Natural killer cell (primary cell): ENCODE data around the gene DSCAML1. TPM values are rescaled to one million over a fixed set of nuclear protein-coding genes. Genes with fewer than 3 reads are reported as not detected.

Experiments used
- ATAC-seq, 3 donors: fragments of 150-1000 bp in 2 of 3; fragments of 200-7000 bp in 1 of 3; cut with Tn5 transposase; 1 replicate in 1 of 3; 2 replicates in 2 of 3; pipeline ENCODE4 v1.10.0; 2021; ENCODE audit warnings: mild to moderate bottlenecking in 2 of 3, moderate library complexity in 2 of 3
- DNase-seq, 2 donors: peaks; one replicate each; pipeline versions ENCODE4 v3.0.0 to v3.0.0-alpha.2; 2013 to 2021; ENCODE audit warnings: mixed read lengths in 1 of 2
- H3K27ac ChIP-seq: one replicate; pipeline ENCODE4 v1.5.1; 2013; ENCODE audit warnings: mild to moderate bottlenecking, low read length
- H3K27me3 ChIP-seq: one replicate; pipeline ENCODE4 v1.6.1; 2013; ENCODE audit warnings: low read length; ENCODE audit not compliant: control insufficient read depth, insufficient read depth
- H3K36me3 ChIP-seq: one replicate; pipeline ENCODE4 v1.6.1; 2013; ENCODE audit warnings: low read length; ENCODE audit not compliant: control insufficient read depth, insufficient read depth
- H3K4me1 ChIP-seq: one replicate; pipeline ENCODE4 v1.6.1; 2013; ENCODE audit warnings: low read length; ENCODE audit not compliant: control insufficient read depth, insufficient read depth
- H3K4me3 ChIP-seq: one replicate; pipeline ENCODE4 v1.5.1; 2013; ENCODE audit warnings: low read length
- H3K9me3 ChIP-seq: one replicate; pipeline ENCODE4 v1.6.1; 2013; ENCODE audit warnings: low read length; ENCODE audit not compliant: control insufficient read depth, insufficient read depth
- H3K27ac Mint-ChIP-seq, 2 donors: one replicate each; pipeline ENCODE4 v1.8.0; 2022; ENCODE audit warnings: mild to moderate bottlenecking in 2 of 2, mixed read lengths in 2 of 2, moderate library complexity in 1 of 2
- H3K27me3 Mint-ChIP-seq, 2 donors: one replicate each; pipeline ENCODE4 v1.8.0; 2022; ENCODE audit warnings: low read depth in 2 of 2, mixed read lengths in 2 of 2
- H3K36me3 Mint-ChIP-seq: one replicate; pipeline ENCODE4 v1.8.0; 2022; ENCODE audit warnings: mixed read lengths
- H3K4me1 Mint-ChIP-seq, 2 donors: one replicate each; pipeline ENCODE4 v1.8.0; 2022; ENCODE audit warnings: mixed read lengths in 2 of 2
- H3K4me3 Mint-ChIP-seq: one replicate; pipeline ENCODE4 v1.8.0; 2022; ENCODE audit warnings: mild to moderate bottlenecking, moderate library complexity, mixed read lengths
- H3K9me3 Mint-ChIP-seq, 2 donors: one replicate each; pipeline ENCODE4 v1.8.0; 2022; ENCODE audit warnings: mixed read lengths in 2 of 2
- WGBS: methylation state at CpG from one replicate; pipeline ENCODE4 v1.1.7; 2013; ENCODE audit warnings: missing lambda C conversion rate; ENCODE audit not compliant: insufficient coverage; 5-methylcytosine and 5-hydroxymethylcytosine counted together
- intact Hi-C: fragments of 100-400 bp; cut with micrococcal nuclease; formaldehyde crosslinking; loops from one replicate; pipeline ENCODE4 v1.14.2; 2022
- total RNA-seq, 4 donors: library from RNA; stranded (reverse); fragments of 120-200 nt in 1 of 4; gene quantifications; one replicate each; pipeline versions ENCODE4 v1.2.3 to v1.2.4, GENCODE V29; 2013 to 2022
- TF ChIP-seq, protein P1 (sequence below): fragments of 200-600 bp; IDR thresholded peaks from one replicate; pipeline ENCODE4 v1.8.0; 2022; ENCODE audit warnings: antibody characterized with exemption

The DSCAML1 gene
- total RNA-seq, 3 donors from 2014 or later (not counting 1 experiment from before 2014, with no cell fraction given) = 0.66 TPM; not detected in 2

GRCh38 chr11:117642396-117642795 is 154.6 kb downstream of the DSCAML1 start:
- 88% methylated on average over 4 of the region's 4 CpGs for WGBS
- H3K27ac Mint-ChIP-seq = no peak overlapping the region
- peaks cover 19 to 33% of the 10 kb centered on the region in 2 donors for H3K27me3 Mint-ChIP-seq
- Histone ChIP-seq H3K27ac (no peak overlapping the region), H3K4me3 (no peak overlapping the region), H3K9me3 (no peaks in the 10 kb centered on the region), H3K36me3 (no peaks in the 10 kb centered on the region), H3K27me3 (no peaks in the 10 kb centered on the region), H3K4me1 (no peaks in the 10 kb centered on the region)
- TF ChIP-seq, protein P1, sequence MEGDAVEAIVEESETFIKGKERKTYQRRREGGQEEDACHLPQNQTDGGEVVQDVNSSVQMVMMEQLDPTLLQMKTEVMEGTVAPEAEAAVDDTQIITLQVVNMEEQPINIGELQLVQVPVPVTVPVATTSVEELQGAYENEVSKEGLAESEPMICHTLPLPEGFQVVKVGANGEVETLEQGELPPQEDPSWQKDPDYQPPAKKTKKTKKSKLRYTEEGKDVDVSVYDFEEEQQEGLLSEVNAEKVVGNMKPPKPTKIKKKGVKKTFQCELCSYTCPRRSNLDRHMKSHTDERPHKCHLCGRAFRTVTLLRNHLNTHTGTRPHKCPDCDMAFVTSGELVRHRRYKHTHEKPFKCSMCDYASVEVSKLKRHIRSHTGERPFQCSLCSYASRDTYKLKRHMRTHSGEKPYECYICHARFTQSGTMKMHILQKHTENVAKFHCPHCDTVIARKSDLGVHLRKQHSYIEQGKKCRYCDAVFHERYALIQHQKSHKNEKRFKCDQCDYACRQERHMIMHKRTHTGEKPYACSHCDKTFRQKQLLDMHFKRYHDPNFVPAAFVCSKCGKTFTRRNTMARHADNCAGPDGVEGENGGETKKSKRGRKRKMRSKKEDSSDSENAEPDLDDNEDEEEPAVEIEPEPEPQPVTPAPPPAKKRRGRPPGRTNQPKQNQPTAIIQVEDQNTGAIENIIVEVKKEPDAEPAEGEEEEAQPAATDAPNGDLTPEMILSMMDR = no peak
- H3K36me3 Mint-ChIP-seq = no peaks in the 10 kb centered on the region
- H3K4me3 Mint-ChIP-seq = no peak overlapping the region
- intact Hi-C loops = no loop called here
- H3K9me3 Mint-ChIP-seq = no peaks in the 10 kb centered on the region
- ATAC-seq (no peak), DNase-seq (no peak)
- no peaks in the 10 kb centered on the region for H3K4me1 Mint-ChIP-seq

GRCh38 chr11:117641008-117641915 is 155.8 kb downstream of the DSCAML1 start:
- Mint-ChIP-seq H3K4me1 (no peaks in the 10 kb centered on the region), H3K4me3 (no peak overlapping the region), H3K9me3 (no peaks in the 10 kb centered on the region), H3K27me3 (peaks cover 14 to 33% of the 10 kb centered on the region in 2 donors), H3K36me3 (no peaks in the 10 kb centered on the region), H3K27ac (no peak overlapping the region)
- Histone ChIP-seq H3K9me3 (no peaks in the 10 kb centered on the region), H3K4me3 (no peak overlapping the region), H3K27me3 (no peaks in the 10 kb centered on the region), H3K27ac (no peak overlapping the region), H3K36me3 (no peaks in the 10 kb centered on the region), H3K4me1 (no peaks in the 10 kb centered on the region)
- DNase-seq (no peak), ATAC-seq (no peak)
- intact Hi-C loops = no loop called here
- TF ChIP-seq, protein P1 = no peak
- WGBS = 87% methylated on average over 13 of the region's 14 CpGs

DNA sequence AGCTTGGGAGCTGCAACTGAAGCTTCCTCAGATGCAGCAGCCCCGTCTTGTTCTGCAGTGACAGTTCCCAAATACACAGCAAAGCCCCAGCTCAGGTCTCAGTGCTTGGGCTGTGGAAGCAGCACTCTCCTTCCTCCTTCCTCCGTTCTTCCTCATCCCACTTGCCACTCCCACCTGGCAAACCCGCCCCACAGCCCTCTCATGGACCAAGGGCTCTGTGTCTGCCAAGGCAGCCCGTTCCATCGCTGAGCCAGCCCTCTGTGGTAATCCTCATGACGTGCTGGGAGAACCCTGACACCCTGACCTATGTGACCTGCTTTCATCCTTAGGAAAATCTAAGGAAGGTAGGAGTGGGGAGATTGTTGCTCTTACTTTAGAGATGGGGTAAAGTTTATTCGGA is 157.0 kb downstream of the DSCAML1 start:
- ATAC-seq = no peak
- TF ChIP-seq, protein P1 = no peak
- Histone ChIP-seq H3K27me3 (no peaks in the 10 kb centered on the region), H3K36me3 (no peaks in the 10 kb centered on the region), H3K4me1 (no peaks in the 10 kb centered on the region), H3K9me3 (no peaks in the 10 kb centered on the region), H3K4me3 (no peak overlapping the region), H3K27ac (no peak overlapping the region)
- no peaks in the 10 kb centered on the region for H3K4me1 Mint-ChIP-seq
- no peaks in the 10 kb centered on the region for H3K9me3 Mint-ChIP-seq
- no peak overlapping the region for H3K4me3 Mint-ChIP-seq
- WGBS = 82% methylated on average over 7 of the region's 7 CpGs
- H3K27ac Mint-ChIP-seq = no peak overlapping the region
- H3K36me3 Mint-ChIP-seq = no peaks in the 10 kb centered on the region
- intact Hi-C loops = no loop called here
- H3K27me3 Mint-ChIP-seq = peaks cover 20 to 33% of the 10 kb centered on the region in 2 donors
- DNase-seq = no peak
